ENCODE results near the gene TXN.

DNA sequence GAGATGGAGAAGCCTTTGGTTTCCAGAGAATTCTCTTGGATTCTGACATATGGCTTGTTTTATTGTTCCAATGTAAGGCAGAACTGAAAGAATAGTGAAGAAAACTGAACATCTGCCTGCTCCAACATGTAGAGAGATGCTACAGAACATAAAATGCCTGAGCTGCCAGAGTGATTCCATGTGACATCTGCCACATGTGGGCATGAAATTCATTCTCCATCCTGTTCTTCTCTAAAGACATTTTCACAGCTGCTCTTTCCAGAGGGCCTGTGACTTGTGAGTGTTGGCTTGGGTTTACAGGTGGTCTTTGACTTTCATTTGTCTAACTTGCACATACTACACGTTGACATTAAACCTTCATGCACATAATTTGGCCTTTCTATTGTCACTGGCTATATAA lies 33.7 kb upstream of the TXN start:
- TF ChIP-seq TAF1 (IDR thresholded peaks at IDR 0.05; ENCODE audit: low read depth, low read length) (no peak), POLR2A (IDR thresholded peaks at IDR 0.05; ENCODE audit: low read depth, low read length) (no peak), POLR2AphosphoS5 (IDR thresholded peaks at IDR 0.05; ENCODE audit: low read depth, low read length) (no peak), PAX5 (IDR thresholded peaks at IDR 0.05; ENCODE audit: insufficient read depth, low read length, severe bottlenecking) (no peak), SPI1 (IDR thresholded peaks at IDR 0.05; ENCODE audit: low read depth, low read length) (no peak)

All from GM12891 (cell line).